GM10847 (cell line): ENCODE measurements around the gene NMRK2.

ENCODE experiments used
- POLR2A ChIP-seq: IDR thresholded peaks from 2 replicates; pipeline ENCODE4 v1.6.1; 2011; ENCODE audit not compliant: insufficient read length; ENCODE audit errors: extremely low read depth

Gene NMRK2

DNA sequence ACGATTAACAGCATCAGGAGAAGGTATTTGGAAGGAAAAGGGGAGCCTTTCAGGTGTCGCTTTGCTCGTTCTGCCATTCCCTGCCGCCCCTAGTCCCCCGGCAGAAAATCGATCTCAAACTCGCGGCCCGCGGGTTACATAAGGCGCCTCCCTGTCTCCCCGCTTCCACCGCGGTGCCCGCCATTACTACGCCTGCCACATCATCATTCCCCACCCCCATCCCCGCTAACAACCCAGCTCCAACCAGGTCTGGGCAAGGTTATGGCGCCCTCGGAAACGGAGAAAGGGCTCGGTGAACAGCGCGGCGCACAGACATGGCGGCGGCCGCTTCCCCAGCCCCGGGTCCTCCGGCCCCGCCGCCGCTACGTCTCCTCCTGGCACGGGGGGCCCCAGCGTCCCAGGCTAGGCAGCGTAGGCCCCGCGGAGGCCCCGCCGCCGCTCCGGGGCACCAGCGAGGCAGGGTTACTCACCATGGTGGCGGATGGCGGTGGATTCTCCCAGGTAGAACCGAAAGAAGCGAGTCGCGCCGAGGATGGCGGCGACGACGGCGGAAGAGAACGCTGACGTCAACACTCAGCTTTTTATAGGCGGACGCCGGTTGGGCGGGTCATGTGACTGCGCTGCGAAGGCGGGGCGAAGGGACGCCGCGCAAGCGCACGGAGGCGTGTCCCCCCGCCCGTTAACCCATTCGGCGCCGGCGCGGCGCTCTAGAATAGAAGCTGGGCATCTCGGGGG lies 52.2 kb downstream of the NMRK2 start, which contains the start of gene EEF2:
TSS of gene EEF2 (minus strand) at position 556 of the 735 bp plus-strand sequence. CDS start at position 473, 83 bp downstream.
- TF ChIP-seq POLR2A, result peak; percentile 100

DNA sequence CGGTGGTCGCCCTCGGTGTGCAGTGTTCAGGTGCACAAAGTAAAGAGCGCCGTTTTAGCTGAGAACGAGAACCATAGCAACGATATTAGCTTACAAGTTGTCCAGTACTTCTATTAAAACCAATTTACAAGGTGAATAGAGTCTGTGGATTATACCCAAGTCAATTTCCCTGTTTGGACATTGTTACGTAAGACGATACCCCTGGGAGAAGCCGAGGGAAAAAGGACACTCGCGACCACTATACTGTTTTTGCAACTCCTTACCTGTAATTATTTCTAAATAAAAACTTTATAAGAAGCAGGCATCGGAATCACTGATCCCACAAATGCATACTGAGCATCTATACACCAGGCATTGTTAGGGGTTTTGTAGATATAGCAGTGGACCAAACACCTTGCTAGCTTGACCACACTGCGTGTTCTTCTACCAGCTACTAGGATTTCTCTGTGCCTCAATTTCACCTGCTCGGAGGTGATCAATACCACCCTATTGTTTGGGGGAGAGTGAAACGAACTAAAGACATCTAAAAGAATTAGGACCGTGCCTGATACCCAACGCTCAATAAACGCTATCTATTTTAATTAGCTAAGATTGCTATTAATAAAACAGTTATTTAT lies 52.9 kb downstream of the NMRK2 start:
- TF ChIP-seq POLR2A, result no peak

DNA sequence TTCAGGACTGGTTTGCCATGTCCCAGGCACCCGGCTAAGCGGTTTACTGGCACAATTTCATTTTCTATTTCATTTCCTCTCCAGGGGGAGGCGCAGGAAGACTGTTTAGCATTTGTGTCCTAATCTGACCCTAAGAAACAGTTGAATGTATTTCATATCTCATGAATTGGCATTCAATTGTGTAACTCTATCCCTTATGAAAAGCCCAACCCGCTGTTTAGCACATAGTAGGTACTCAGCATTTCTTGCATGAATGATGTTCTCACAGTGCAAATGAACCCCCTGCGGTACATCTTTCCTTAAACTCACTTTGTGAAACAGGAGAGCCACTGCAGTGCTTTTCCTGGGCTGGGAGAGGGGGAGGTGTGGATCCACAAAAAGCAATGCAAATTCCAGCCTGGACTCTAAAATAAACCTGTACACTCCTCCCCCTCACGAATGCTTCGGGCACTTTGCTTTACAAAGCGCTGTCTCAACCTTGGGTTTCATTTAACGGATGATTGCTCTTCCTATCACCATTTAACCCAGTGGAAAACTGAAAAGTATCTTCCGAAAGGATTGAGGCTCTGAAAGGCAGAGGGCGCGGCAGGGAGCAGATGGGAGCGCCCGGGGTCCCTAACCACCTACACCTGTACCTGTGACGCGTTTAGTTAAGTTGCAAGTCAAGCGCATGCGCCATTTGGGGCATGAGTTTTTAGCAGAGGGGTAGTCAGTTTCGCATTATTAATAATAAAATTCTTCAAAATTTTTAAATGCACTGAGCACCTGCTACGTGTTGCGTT lies 53.6 kb downstream of the NMRK2 start:
- no peak for TF ChIP-seq POLR2A

DNA sequence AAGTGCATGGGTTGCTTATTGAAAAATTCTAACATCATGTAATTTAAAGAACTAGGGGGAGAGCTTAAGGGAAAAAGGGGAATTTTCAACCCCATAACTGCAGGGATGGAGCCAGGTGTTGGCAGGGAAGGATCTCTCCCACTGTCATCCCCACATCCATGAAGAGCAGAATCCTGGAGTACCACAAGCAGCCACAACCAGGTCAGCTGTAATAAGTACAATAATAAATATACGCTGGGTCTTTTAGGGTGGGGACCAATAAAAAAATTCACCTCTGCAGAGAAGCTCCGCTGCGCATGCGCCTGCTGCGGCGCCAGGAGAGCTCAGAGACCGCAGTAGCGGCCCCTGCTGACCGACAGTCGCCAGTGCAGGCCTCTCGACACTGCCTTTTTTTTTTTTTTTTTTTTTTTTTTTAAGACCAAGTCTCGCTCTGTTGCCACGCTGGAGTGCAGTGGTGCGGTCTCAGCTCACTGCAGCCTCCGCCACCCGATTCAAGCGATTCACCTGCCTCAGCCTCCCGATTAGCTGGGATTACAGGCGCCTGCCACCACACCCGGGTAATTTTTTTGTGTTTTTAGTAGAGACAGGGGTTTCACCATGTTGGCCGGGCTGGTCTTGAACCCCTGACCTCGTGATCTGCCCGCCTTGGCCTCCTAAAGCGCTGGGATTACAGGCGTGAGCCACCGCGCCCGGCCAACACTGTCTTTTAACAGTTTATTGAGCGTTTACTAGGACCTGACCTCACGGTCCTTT lies 54.9 kb downstream of the NMRK2 start:
- no peak for TF ChIP-seq POLR2A

DNA sequence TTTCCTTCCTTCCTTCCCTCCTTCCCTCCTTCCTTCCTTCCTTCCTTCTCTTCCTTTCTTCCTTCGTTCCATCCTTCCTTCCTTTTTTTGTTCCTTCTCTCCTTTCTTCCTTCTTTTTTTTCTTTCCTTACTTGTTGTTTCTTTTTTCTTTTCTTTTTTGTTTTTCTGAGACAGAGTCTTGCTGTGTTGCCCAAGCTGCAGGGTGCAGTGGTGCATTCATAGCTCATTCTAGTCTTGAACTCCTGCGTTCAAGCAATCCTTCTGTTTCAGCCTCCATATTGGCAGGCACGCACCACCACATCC lies 57.9 kb downstream of the NMRK2 start:
- TF ChIP-seq POLR2A, result no peak
